ENCODE results near the gene AHSG. TPM values are rescaled to one million over a fixed set of nuclear protein-coding genes. Genes with fewer than 3 reads are reported as not detected.
"Not testable (repeated sequence)": the region's sequence is repeated elsewhere in the genome, so short reads cannot be mapped to it uniquely, and the experiment has no call there.

The AHSG gene
- total and polyA plus RNA-seq, 9 donors = 0.25 to 1.7 TPM; not detected in 7

GRCh38 chr3:186628756-186629155 lies 15.9 kb downstream of the AHSG start:
- no peaks in the 10 kb centered on the region for H3K27me3 ChIP-seq
- H3K9me3 ChIP-seq = no peaks in the 10 kb centered on the region
- no peaks in the 10 kb centered on the region for H3K4me1 ChIP-seq (ENCODE audit: insufficient read depth)
- H3K27ac ChIP-seq = no peak overlapping the region
- intact Hi-C loops (cut with DNase I) = no loop called here
- DNase-seq = no peak
- no peaks in the 10 kb centered on the region for H3K36me3 ChIP-seq
- WGBS, 3 donors = 78 to 86% (median 79%) methylated on average over 7 of the region's 7 CpGs
- no peak for TF ChIP-seq EP300 (IDR thresholded peaks at IDR 0.05)
- no peak for TF ChIP-seq CTCF (IDR thresholded peaks at IDR 0.05)
- H3K4me3 ChIP-seq = no peak overlapping the region

GRCh38 chr3:186630950-186631641 lies 18.2 kb downstream of the AHSG start:
- no peak overlapping the region for H3K4me3 ChIP-seq
- H3K9me3 ChIP-seq = no peaks in the 10 kb centered on the region
- no peaks in the 10 kb centered on the region for H3K27me3 ChIP-seq
- no peak for DNase-seq
- H3K4me1 ChIP-seq (ENCODE audit: insufficient read depth) = no peaks in the 10 kb centered on the region
- TF ChIP-seq EP300 (IDR thresholded peaks at IDR 0.05) (no peak), POLR2A (IDR thresholded peaks at IDR 0.05) (no peak), CTCF (IDR thresholded peaks at IDR 0.05) (no peak)
- H3K27ac ChIP-seq = no peak overlapping the region
- intact Hi-C loops (cut with DNase I) = no loop called here
- H3K36me3 ChIP-seq = no peaks in the 10 kb centered on the region
- WGBS, 3 donors = 57 to 72% (median 70%) methylated on average over 6 of the region's 6 CpGs

GRCh38 chr3:186633481-186633880 lies 20.6 kb downstream of the AHSG start:
- intact Hi-C loops (cut with DNase I) = no loop called here
- DNase-seq = no peak
- no peak for TF ChIP-seq POLR2A (IDR thresholded peaks at IDR 0.05)
- no peak for TF ChIP-seq CTCF (IDR thresholded peaks at IDR 0.05)
- TF ChIP-seq EP300 (IDR thresholded peaks at IDR 0.05) = no peak
- Histone ChIP-seq H3K9me3 (no peaks in the 10 kb centered on the region), H3K4me1 (ENCODE audit: insufficient read depth) (no peaks in the 10 kb centered on the region), H3K36me3 (no peaks in the 10 kb centered on the region), H3K27me3 (no peaks in the 10 kb centered on the region), H3K4me3 (no peak overlapping the region), H3K27ac (no peak overlapping the region)

- H3K36me3 ChIP-seq; H3K27ac ChIP-seq; H3K4me1 ChIP-seq (ENCODE audit: insufficient read depth); DNase-seq; intact Hi-C loops (cut with DNase I); H3K27me3 ChIP-seq; H3K9me3 ChIP-seq; H3K4me3 ChIP-seq: not testable (repeated sequence)
- WGBS, 3 donors = 76 to 88% (median 86%) methylated on average over 5 of the region's 5 CpGs
These were observed 21.3 kb downstream of the AHSG start for GRCh38 chr3:186634207-186634606.

GRCh38 chr3:186635532-186635931 lies 22.7 kb downstream of the AHSG start:
- no peak overlapping the region for H3K4me3 ChIP-seq
- no peaks in the 10 kb centered on the region for H3K36me3 ChIP-seq
- intact Hi-C loops (cut with DNase I) = no loop called here
- WGBS, 3 donors = 81 to 85% (median 85%) methylated on average over 3 of the region's 3 CpGs
- no peaks in the 10 kb centered on the region for H3K4me1 ChIP-seq (ENCODE audit: insufficient read depth)
- DNase-seq = no peak
- no peaks in the 10 kb centered on the region for H3K9me3 ChIP-seq
- H3K27me3 ChIP-seq = no peaks in the 10 kb centered on the region
- no peak overlapping the region for H3K27ac ChIP-seq
- TF ChIP-seq EP300 (IDR thresholded peaks at IDR 0.05) (no peak), CTCF (IDR thresholded peaks at IDR 0.05) (no peak)
